COLO668 (cell line): Measurements from ENCODE around the gene PKN3.
"Not testable (repeated sequence)": the region's sequence is repeated elsewhere in the genome, so short reads cannot be mapped to it uniquely, and the experiment has no call there.

ENCODE experiments used
- DNase-seq: peaks from one replicate; lab custom pipeline; 2025; ENCODE audit not compliant: unreplicated experiment; lab: John Stamatoyannopoulos, UW

PKN3 gene

DNA sequence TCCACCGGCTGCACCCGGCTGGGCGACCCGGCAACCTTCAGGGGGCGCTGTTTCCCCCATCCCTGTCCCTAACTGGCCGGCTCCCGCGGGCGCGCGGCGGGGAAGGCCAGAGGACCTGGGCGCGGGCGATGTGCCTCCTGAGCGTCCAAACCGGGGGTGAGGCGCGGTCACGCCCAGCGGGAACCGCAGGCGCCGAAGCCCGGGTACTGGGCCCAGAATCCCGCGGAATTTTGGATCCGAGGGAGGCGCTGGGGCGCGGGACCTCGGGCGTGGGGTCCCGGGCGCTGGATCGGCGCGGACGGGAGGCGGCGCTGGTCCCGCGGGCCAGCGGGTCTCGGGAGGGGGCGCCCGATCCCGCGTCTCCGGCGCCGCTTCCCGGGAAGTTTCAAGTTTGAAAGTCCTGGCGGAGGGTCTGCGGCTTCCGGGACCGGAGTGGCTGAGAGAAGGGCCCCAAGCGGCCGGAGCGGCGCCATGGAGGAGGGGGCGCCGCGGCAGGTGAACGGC, at the start of gene PKN3:
TSS of gene PKN3 (plus strand) at position 59 of the 504 bp plus-strand sequence. CDS start at position 472, 413 bp downstream.
- DNase-seq: peak; percentile 92

- no peak for DNase-seq
These were observed 48.4 kb upstream of the PKN3 start for GRCh38 chr9:128653908-128654307.

DNA sequence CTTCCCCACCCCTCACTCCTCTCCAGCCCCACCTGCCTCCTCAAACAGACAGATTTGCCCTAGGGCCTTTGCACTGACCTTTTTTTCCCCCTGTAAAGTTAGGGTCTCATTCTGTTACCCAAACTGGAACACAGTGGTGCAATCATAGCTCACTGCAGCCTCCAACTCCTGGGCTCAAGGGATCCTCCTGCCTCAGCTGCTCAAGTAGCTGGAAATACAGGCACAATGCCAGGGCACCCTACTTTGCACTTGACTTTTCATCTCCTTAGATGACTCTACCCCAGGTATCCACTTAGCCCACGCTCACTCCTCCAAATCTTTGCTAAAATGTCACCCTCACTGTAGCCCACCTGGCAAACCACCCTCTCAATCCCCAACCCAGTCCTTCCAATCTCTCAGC, 47.8 kb upstream of the PKN3 start:
- no peak for DNase-seq

- peak; percentile 88 for DNase-seq
These were observed 45.6 kb upstream of the PKN3 start, which contains the start of gene DYNC2I2 for GRCh38 chr9:128656416-128657343. DYNC2I2 (minus strand) TSS chr9:128656847; CDS start chr9:128656726, 121 bp downstream.

- no peak for DNase-seq
These were observed 45.0 kb upstream of the PKN3 start for GRCh38 chr9:128657344-128657704.

- no peak for DNase-seq
These were observed 44.5 kb upstream of the PKN3 start for GRCh38 chr9:128657796-128658195.

GRCh38 chr9:128666481-128666941, 35.8 kb upstream of the PKN3 start:
- DNase-seq: not testable (repeated sequence)

GRCh38 chr9:128669786-128670185, 32.5 kb upstream of the PKN3 start:
- DNase-seq: no peak

DNA sequence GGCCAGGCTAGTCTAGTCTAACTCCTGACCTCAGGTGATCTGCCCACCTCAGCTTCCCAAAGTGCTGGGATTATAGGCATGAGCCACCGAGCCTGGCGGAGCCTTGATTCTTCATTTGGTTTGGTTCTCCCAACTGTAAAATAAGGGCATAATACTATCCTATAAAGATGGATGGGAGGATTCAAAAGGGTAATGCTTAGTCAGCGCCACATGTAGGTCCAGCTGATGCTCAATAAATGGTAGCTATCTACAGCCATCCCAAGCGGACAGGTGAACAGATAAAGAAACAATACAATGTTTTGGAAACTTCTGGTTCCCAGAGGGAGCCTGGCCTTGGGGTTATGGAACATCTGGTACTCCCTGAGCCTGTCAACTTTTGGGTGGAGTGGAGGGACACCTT, 26.9 kb upstream of the PKN3 start:
- DNase-seq: no peak

- DNase-seq: no peak
These were observed 24.5 kb upstream of the PKN3 start for GRCh38 chr9:128677794-128678193.

DNA sequence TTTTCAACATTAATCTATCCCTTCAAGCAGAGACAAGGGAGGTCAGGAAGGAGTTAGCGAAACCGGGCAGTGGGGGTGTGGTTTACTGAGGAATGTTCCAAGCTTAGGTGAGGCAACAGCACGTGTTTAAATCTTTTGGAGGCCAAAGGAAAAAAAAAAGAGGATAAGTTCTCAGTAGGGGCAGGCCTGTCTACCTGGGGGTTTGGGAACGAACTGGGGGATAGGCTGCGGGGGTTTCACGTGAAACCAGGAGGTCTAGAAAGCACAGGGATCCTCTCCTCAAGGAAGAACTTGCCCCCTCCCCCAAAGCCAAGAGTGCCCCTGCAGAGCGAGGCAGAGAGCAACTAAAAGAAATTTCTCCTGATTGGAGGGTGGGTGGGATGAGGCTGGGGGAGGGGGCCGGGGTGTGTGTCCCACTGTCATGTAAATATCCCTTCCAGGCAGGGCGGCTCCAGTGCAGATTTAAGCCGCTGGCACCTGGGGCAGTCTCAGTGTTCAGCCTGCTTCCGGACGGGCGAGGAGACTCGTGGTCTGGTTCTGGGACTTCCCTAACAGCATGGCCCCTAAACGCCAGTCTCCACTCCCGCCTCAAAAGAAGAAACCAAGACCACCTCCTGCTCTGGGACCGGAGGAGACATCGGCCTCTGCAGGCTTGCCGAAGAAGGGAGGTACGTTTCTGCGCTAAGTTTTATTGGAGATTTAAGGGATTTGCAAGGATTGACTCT, 18.8 kb upstream of the PKN3 start:
- DNase-seq: peak; percentile 61

- DNase-seq: no peak
These were observed 18.3 kb upstream of the PKN3 start for GRCh38 chr9:128684065-128684324.

GRCh38 chr9:128684325-128685199, 17.7 kb upstream of the PKN3 start:
- DNase-seq: peak; percentile 84

GRCh38 chr9:128685636-128686489, 16.4 kb upstream of the PKN3 start:
- no peak for DNase-seq

DNA sequence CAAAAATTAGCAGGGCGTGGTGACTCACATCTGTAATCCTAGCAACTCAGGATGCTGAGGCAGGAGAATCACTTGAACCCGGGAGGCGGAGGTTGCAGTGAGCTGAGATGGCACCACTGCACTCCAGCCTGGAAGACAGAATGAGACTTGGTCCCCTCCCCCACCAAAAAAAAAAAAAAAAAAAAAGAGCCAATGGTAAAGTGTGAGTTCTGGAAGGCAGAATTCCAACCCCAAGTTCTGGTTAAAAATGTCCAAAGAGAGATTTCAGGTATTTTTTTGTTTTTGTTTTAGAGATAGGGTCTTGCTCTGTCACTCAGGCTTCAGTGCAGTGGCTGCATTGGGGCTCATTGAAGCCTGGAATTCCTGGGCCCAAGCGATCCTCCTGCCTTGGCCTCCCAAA, 14.8 kb upstream of the PKN3 start:
- no peak for DNase-seq

GRCh38 chr9:128688501-128689292, 13.6 kb upstream of the PKN3 start, which contains the start of gene SET:
SET (plus strand) TSS chr9:128689222; CDS start chr9:128689583, 361 bp downstream.
- DNase-seq: peak; percentile 98

- DNase-seq: peak; percentile 87
These were observed 13.0 kb upstream of the PKN3 start for GRCh38 chr9:128689293-128689774.

DNA sequence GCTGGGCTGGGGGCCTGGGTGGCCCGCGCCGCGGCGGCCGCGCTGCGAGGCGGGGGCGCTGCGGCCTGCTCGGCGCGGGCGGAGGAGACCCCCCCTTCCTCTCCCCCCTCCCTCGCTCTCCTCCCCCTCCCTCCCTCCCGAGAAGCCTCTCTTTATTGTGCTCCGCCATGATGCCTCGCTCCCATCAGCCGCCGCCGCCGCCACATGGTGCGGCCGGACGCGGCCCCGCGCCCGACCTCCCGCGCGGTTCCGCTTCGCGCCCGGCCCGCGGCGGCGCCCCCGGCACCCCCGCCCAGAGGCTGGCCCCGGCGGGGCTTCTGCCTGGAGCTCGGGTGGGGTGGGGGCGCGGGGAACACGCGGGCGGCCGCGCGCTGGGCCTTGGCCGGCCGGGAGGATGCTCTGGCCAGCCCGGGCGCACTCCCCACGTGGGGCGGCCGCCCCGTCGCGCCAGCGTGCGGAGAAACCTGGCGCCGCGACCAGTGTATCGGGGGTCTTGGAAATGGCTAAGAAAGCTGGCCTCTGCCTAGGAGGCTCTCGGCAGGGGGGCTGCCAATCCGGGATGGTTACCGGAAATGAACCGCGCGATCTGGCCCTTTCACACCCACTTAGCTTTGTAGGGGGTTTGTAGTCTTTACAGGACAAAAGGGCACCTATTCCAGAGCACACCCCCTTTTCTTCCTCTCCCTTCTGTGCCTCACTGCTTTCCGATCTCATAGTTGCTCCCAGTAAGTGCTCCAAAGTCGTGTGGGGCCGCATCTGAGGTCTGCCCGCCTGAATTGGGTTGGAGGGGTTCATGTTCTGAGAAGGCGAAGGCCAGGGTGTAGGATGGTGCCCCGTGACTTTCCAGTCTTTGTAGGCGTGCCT, 12.3 kb upstream of the PKN3 start:
- DNase-seq: peak; percentile 49
